Right ventricle myocardium superior (tissue), 1 donor: ENCODE results near the gene COL9A1. TPM values are rescaled to one million over a fixed set of nuclear protein-coding genes. Genes with fewer than 3 reads are reported as not detected.
A peak's percentile ranks its signal among the peaks of the same experiment; 100 is the strongest.

ENCODE experiments used
- ATAC-seq: fragments of 200-7000 bp; cut with Tn5 transposase; one replicate; pipeline ENCODE4 v1.9.1; 2020; ENCODE audit warnings: mild to moderate bottlenecking; ENCODE audit not compliant: poor library complexity
- DNase-seq: peaks from one replicate; pipeline ENCODE4 v3.0.0-alpha.2; 2020
- intact Hi-C: fragments of 100-400 bp; cut with DNase I; formaldehyde crosslinking; loops from one replicate; pipeline ENCODE4 v1.11.2; 2022
- total RNA-seq: library from RNA; stranded (reverse); fragmentation: NEBNext Ultra II Directional; extraction: Animal tissue kit (Norgen Biotek cat#: 25700); gene quantifications from one replicate; pipeline ENCODE4 v1.2.1, GENCODE V29; 2021
- donor health status: DM: no; HTN: yes; CAD: no; lungs with severe emphysema.

The COL9A1 gene
- total RNA-seq, 1 donor from 2014 or later: 0.24 TPM

GRCh38 chr6:70252604-70253003 is 50.3 kb downstream of the COL9A1 start:
- DNase-seq (no peak), ATAC-seq (no peak)
- intact Hi-C loops: no loop called here

DNA sequence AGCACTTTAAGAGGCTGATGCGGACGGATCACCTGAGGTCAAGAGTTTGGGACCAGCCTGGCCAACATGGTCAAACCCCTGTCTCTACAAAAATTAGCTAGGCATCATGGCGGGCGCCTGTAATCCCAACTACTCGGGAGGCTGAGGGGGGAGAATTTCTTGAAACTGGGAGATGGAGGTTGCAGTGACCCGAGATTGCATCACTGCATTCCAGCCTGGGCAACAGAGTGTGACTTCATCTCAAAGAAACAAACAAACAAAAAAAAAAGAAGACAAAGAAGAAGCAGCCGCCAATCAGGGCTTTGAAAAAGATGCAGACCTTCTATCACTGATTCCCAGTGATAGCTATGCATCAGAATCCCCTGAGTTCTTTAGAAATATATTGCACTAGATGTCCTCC is 56.8 kb downstream of the COL9A1 start:
- ATAC-seq (no peak), DNase-seq (no peak)
- intact Hi-C loops: no loop called here

- intact Hi-C loops: no loop called here
- ATAC-seq: no peak
- no peak for DNase-seq
Measured at GRCh38 chr6:70241991-70242420, 60.9 kb downstream of the COL9A1 start.

GRCh38 chr6:70241031-70241430 is 61.9 kb downstream of the COL9A1 start:
- intact Hi-C loops: no loop called here
- DNase-seq (no peak), ATAC-seq (no peak)

GRCh38 chr6:70236343-70236742 is 66.5 kb downstream of the COL9A1 start:
- intact Hi-C loops: no loop called here
- no peak for ATAC-seq

DNA sequence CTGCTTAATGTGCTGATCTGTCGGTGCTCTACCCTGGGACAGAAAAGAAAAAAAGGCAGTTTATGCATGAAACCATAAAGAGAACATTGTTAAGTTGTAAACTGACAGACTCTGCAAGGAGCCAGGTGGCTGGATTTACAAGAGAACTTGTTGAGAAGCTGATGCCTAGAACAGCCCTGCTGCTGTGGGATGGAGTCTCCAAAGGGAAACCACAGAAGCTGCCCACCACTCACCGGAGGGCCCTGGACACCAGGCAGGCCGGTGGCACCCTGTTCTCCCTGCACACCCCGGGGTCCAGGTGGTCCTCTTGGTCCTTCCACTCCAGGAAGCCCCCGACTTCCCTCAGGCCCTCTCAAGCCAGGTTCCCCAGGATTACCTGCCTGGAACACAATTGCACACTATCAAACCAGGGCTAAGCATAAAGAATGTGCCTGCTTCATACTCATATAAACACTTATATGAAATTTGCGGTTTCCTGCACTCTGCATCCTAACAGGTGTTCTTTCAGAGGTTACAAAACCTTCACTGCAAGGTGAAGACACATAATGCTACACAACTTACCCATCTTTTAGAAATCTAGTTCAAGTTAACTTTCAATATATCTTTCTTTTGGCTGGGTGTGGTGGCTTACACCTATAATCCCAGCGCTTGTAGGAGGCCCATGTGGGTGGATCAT is 68.2 kb downstream of the COL9A1 start:
- intact Hi-C loops: no loop called here
- no peak for ATAC-seq
- DNase-seq: no peak

More at GRCh38 chr6:70236343-70236742, 66.5 kb downstream of the COL9A1 start:
- no peak for DNase-seq

DNA sequence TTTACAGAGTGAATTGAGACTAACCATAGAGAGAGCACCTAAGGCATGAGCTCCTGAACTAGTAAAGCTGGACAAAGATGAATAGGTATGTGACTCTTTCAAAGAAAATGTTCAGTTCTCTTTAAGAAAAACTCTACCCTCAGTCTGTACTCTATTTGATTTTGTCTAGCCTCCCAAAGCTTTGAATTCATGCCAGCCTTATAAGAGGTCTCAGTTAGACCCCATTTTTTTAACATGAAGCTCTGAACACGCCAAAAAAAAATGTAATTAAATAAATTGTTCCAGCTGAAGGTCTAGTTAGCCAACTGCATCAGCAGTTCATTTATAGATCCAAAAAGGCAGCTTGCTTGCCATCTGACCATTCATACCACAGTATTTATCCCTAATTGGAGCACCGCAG is 71.6 kb downstream of the COL9A1 start:
- DNase-seq (no peak), ATAC-seq (no peak)
- intact Hi-C loops: no loop called here

GRCh38 chr6:70225055-70225454 is 77.8 kb downstream of the COL9A1 start:
- DNase-seq (no peak), ATAC-seq (peak; percentile 61)
- intact Hi-C loops: loop anchor here (5.0 kb wide), 1 partner anchor 142 kb away; no protein-coding TSS in a partner anchor

- intact Hi-C loops: no loop called here
Measured at GRCh38 chr6:70222439-70222749, 80.5 kb downstream of the COL9A1 start.

GRCh38 chr6:70221715-70222438 is 81.0 kb downstream of the COL9A1 start:
- ATAC-seq: no peak
- DNase-seq: no peak
- intact Hi-C loops: no loop called here

More at GRCh38 chr6:70222439-70222749, 80.5 kb downstream of the COL9A1 start:
- ATAC-seq: no peak
- DNase-seq: no peak

DNA sequence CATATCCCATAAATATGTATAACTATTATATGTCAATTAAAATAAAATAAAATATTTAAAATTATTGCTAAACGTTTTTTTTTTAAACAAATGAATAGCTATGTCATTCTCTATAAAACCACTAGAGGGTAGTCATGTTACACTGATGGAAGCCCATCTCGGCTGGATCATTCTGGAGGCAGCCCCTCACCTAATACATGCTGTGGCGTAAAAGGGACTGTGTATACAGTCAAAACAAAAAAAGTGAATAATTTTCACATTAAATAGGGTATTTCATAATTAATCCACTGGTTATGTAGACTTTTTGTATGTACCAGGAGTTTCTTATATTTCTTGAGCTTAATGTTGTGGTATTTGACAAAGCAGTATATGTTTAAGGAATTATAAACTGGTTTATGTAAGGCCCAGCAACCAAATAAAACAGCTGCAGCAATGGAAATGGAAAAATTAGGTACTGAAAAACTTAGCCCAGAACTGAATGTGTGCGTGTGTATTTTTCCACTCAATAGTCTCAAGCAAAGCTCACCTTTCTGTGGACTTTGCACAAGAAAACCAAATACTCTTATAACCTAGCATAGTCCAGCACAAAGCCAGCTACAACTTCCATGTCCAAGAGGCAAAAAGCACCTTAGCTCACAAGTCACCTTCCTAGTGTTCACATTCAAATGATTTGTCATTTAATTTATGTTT is 81.7 kb downstream of the COL9A1 start:
- ATAC-seq (no peak), DNase-seq (no peak)
- intact Hi-C loops: no loop called here

GRCh38 chr6:70219943-70220613 is 82.8 kb downstream of the COL9A1 start:
- intact Hi-C loops: no loop called here
- no peak for DNase-seq
- no peak for ATAC-seq

DNA sequence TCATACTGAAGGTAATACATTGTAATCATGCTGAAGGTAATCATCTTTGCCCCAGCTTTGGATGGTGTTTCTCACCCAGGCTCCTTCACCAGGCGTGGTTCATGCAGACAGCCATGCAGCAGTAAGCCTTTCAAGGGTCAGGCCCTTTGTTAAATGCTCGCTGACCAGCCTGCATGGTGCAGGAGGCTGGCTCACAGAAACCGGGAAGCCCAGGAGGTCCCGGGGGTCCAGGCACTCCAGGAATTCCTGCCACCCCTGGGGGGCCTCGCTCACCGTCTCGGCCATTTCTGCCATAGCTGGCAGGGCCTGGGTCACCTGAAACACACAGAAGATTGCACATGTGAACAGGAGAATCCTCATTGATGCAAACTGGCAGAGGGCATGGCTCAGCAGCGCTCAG is 86.1 kb downstream of the COL9A1 start:
- ATAC-seq (no peak), DNase-seq (no peak)
- intact Hi-C loops: no loop called here

DNA sequence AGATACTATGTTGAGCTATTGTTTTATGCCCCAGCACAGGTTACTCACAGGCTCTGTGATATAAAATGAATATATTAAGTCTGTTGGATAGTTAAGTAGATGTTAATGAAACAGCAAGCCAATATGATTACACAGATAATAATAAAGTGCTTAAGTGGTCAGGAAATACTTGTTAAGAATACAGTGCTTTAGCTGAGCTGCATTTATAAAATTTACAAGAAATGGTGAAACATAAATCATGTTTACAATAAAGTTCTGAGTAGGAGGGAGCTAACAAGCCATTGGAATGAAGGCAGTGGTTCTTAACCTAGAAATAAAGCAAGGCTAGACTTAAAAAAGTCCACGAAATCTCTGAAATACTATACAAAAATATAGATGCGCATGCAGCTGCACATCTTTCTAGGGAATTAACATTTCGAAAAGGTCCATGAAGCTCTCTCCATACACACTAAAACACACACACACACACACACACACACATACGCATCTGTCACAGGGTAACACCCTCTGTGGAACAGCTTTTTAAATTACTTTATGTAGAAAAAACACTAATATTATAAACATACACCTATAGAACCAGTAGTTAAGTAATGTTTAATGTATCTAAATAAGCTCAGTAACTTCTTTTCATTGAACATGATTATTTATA is 87.3 kb downstream of the COL9A1 start:
- intact Hi-C loops: no loop called here
- ATAC-seq: no peak
- no peak for DNase-seq

GRCh38 chr6:70210462-70210861 is 92.4 kb downstream of the COL9A1 start:
- intact Hi-C loops: no loop called here
- no peak for ATAC-seq
- no peak for DNase-seq

- DNase-seq (no peak), ATAC-seq (no peak)
- intact Hi-C loops: no loop called here
Measured at GRCh38 chr6:70208235-70208790, 94.6 kb downstream of the COL9A1 start.

- no peak for DNase-seq
- intact Hi-C loops: no loop called here
- ATAC-seq: no peak
Measured at GRCh38 chr6:70198785-70199184, 104.1 kb downstream of the COL9A1 start.

DNA sequence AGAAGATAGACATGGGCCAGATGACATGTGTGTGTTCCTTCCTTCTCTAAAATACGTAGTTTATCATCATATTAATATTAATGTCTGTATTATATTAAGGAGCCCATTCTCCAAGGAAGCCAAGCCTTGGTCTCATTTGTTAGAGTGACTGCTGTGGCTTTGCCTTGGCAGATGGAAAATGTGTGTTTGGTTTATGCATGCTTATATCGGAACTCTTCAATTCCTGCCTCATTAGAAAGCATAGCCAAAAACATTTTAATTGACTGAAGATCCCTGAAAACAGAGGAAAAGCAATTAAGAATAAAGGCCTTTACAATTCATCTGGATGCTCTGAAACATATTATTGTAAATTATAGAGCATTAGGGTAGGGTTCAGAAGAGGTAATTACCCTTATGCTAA is 106.4 kb downstream of the COL9A1 start:
- intact Hi-C loops: no loop called here
- ATAC-seq: no peak
- DNase-seq: no peak

- intact Hi-C loops: no loop called here
- DNase-seq: no peak
- no peak for ATAC-seq
Measured at GRCh38 chr6:70194421-70194820, 108.5 kb downstream of the COL9A1 start.
